A549 (cell line): ENCODE data around the gene THAP4.

Experiments
- BHLHE40 ChIP-seq: IDR thresholded peaks from 2 replicates; pipeline ENCODE4 v1.6.1; 2012; ENCODE audit warnings: low read depth, low read length, inconsistent platforms
- JUNB ChIP-seq: fragments of >200 bp; sonication (Bioruptor Twin); formaldehyde crosslinking; IDR thresholded peaks from 2 replicates; pipeline ENCODE4 v1.6.1; 2016
- MAZ ChIP-seq: fragments of 150-350 bp; IDR thresholded peaks from 2 replicates; pipeline ENCODE4 v1.6.1; 2014; ENCODE audit warnings: antibody characterized with exemption, low read depth, low read length, borderline replicate concordance
- TF ChIP-seq, protein P1 (sequence below): fragments of 200-600 bp; sonication (generic); IDR thresholded peaks from 2 replicates; pipeline ENCODE4 v1.6.1; 2016; ENCODE audit warnings: antibody characterized with exemption, mild to moderate bottlenecking, moderate library complexity
- TF ChIP-seq, protein P2 (sequence below): fragments of >200 bp; sonication (Bioruptor Twin); formaldehyde crosslinking; IDR thresholded peaks from 3 replicates; pipeline ENCODE4 v1.5.1; 2016

DNA sequence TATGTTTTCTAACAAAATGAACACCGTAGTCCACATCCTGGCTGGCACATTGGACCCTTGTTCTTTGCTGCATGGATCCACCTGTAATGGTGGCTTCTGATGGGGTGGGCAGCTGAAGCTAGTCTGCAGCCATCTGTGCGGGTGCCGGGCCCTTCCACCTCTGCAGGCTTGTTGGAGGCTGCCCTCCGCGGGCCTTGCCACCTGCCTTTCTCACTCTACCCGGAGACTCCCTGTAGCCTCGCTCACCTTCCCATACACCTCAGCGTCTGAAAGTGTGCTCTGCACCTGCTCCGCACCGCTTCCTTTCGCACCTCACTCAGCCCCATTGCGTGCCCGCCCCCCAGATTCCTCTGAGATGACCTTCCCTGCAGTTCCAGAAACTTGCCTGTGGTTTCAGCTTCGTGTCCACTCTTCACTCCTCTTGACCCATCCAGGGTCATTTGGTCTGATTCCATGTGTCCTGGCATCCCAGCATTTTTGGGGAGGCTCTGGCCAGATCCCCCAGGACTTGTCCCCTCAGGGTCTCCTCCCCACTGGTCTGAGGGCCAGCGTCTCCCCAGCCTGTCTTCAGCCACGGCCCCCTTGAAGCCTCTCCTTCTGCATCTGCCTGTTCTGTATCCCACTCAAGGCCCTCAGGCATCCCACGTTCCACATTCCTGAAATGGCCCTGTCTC, 18.7 kb upstream of the THAP4 start:
- TF ChIP-seq, protein P1, sequence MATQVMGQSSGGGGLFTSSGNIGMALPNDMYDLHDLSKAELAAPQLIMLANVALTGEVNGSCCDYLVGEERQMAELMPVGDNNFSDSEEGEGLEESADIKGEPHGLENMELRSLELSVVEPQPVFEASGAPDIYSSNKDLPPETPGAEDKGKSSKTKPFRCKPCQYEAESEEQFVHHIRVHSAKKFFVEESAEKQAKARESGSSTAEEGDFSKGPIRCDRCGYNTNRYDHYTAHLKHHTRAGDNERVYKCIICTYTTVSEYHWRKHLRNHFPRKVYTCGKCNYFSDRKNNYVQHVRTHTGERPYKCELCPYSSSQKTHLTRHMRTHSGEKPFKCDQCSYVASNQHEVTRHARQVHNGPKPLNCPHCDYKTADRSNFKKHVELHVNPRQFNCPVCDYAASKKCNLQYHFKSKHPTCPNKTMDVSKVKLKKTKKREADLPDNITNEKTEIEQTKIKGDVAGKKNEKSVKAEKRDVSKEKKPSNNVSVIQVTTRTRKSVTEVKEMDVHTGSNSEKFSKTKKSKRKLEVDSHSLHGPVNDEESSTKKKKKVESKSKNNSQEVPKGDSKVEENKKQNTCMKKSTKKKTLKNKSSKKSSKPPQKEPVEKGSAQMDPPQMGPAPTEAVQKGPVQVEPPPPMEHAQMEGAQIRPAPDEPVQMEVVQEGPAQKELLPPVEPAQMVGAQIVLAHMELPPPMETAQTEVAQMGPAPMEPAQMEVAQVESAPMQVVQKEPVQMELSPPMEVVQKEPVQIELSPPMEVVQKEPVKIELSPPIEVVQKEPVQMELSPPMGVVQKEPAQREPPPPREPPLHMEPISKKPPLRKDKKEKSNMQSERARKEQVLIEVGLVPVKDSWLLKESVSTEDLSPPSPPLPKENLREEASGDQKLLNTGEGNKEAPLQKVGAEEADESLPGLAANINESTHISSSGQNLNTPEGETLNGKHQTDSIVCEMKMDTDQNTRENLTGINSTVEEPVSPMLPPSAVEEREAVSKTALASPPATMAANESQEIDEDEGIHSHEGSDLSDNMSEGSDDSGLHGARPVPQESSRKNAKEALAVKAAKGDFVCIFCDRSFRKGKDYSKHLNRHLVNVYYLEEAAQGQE: no peak
- no peak for TF ChIP-seq JUNB
- no peak for TF ChIP-seq MAZ
- TF ChIP-seq, protein P2, sequence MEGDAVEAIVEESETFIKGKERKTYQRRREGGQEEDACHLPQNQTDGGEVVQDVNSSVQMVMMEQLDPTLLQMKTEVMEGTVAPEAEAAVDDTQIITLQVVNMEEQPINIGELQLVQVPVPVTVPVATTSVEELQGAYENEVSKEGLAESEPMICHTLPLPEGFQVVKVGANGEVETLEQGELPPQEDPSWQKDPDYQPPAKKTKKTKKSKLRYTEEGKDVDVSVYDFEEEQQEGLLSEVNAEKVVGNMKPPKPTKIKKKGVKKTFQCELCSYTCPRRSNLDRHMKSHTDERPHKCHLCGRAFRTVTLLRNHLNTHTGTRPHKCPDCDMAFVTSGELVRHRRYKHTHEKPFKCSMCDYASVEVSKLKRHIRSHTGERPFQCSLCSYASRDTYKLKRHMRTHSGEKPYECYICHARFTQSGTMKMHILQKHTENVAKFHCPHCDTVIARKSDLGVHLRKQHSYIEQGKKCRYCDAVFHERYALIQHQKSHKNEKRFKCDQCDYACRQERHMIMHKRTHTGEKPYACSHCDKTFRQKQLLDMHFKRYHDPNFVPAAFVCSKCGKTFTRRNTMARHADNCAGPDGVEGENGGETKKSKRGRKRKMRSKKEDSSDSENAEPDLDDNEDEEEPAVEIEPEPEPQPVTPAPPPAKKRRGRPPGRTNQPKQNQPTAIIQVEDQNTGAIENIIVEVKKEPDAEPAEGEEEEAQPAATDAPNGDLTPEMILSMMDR: no peak
- TF ChIP-seq BHLHE40: no peak
